ENCODE measurements around the gene HM13. TPM values are rescaled to one million over a fixed set of nuclear protein-coding genes. Genes with fewer than 3 reads are reported as not detected.
"Not testable (repeated sequence)": the region's sequence is repeated elsewhere in the genome, so short reads cannot be mapped to it uniquely, and the experiment has no call there.

Gene HM13
- total RNA-seq, 1 donor from 2014 or later: 176 TPM

GRCh38 chr20:31502884-31503673 lies 11.2 kb upstream of the HM13 start:
- DNase-seq (ENCODE audit: low spot score): peak; percentile 88

- DNase-seq (ENCODE audit: low spot score): no peak
These were observed 8.3 kb upstream of the HM13 start for GRCh38 chr20:31505903-31506302.

GRCh38 chr20:31508517-31509244 lies 5.6 kb upstream of the HM13 start:
- DNase-seq (ENCODE audit: low spot score): no peak

GRCh38 chr20:31515072-31515774 lies 981 bp downstream of the HM13 start:
- DNase-seq (ENCODE audit: low spot score): no peak

- DNase-seq (ENCODE audit: low spot score): no peak
These were observed 1.5 kb downstream of the HM13 start for GRCh38 chr20:31515775-31516107.

- no peak for DNase-seq (ENCODE audit: low spot score)
These were observed 1.9 kb downstream of the HM13 start for GRCh38 chr20:31516166-31516565.

GRCh38 chr20:31516651-31517050 lies 2.4 kb downstream of the HM13 start:
- no peak for DNase-seq (ENCODE audit: low spot score)

GRCh38 chr20:31517373-31517772 lies 3.1 kb downstream of the HM13 start:
- DNase-seq (ENCODE audit: low spot score): no peak

GRCh38 chr20:31521267-31521666 lies 7.0 kb downstream of the HM13 start:
- DNase-seq (ENCODE audit: low spot score): not testable (repeated sequence)

GRCh38 chr20:31522731-31523130 lies 8.5 kb downstream of the HM13 start:
- no peak for DNase-seq (ENCODE audit: low spot score)

- no peak for DNase-seq (ENCODE audit: low spot score)
These were observed 9.4 kb downstream of the HM13 start for GRCh38 chr20:31523361-31524283.

- DNase-seq (ENCODE audit: low spot score): no peak
These were observed 13.0 kb downstream of the HM13 start for GRCh38 chr20:31527266-31527665.

GRCh38 chr20:31535298-31535697 lies 21.1 kb downstream of the HM13 start:
- DNase-seq (ENCODE audit: low spot score): no peak

GRCh38 chr20:31536575-31536974 lies 22.3 kb downstream of the HM13 start:
- no peak for DNase-seq (ENCODE audit: low spot score)

- no peak for DNase-seq (ENCODE audit: low spot score)
These were observed 23.1 kb downstream of the HM13 start for GRCh38 chr20:31537116-31537871.

- DNase-seq (ENCODE audit: low spot score): no peak
These were observed 23.6 kb downstream of the HM13 start for GRCh38 chr20:31537890-31538289.

- no peak for DNase-seq (ENCODE audit: low spot score)
These were observed 24.1 kb downstream of the HM13 start for GRCh38 chr20:31538326-31538725.

- DNase-seq (ENCODE audit: low spot score): not testable (repeated sequence)
These were observed 25.4 kb downstream of the HM13 start for GRCh38 chr20:31539636-31540035.

GRCh38 chr20:31540406-31540805 lies 26.2 kb downstream of the HM13 start:
- DNase-seq (ENCODE audit: low spot score): no peak

GRCh38 chr20:31542201-31542842 lies 28.1 kb downstream of the HM13 start:
- DNase-seq (ENCODE audit: low spot score): no peak

Data from ureter (tissue), 1 donor.